GM18868 (cell line): Measurements from ENCODE around the gene EID3.

Source experiments
- ATAC-seq: cut with Tn5 transposase; IDR thresholded peaks from one replicate; pipeline ENCODE4 v1.9.1; 2021; ENCODE audit warnings: mild to moderate bottlenecking, moderate library complexity; ENCODE audit not compliant: unreplicated experiment

Gene EID3

DNA sequence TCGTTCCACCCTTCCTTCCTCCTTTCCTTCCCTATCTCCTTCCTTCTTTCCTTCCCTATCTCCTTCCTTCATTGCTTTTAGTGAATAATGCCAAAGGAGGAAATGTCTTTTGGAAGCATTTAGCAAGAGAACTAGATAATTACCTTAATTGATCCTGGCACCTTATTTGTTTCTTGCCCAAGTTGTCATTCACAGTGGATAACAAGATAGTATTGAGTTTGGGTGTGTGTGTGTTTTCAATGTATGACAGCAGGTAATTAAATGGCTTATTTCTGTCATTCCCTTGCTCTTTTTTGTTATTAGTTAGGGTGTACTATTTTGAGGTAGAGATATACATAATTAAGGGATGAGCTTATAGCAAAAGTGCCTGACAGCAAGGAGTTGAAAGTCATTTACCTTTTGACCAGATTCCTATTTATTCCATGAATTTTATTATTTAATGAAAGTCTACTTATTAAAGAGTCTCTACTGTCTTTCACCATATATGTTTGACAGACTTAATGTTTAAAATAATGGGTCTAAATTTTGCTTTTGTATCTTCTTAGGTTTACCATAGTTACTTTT, 30.2 kb downstream of the EID3 start:
- no peak for ATAC-seq

- ATAC-seq = no peak
Observed at GRCh38 chr12:104334581-104334980, 31.0 kb downstream of the EID3 start.

GRCh38 chr12:104336115-104336514, 32.6 kb downstream of the EID3 start:
- no peak for ATAC-seq

DNA sequence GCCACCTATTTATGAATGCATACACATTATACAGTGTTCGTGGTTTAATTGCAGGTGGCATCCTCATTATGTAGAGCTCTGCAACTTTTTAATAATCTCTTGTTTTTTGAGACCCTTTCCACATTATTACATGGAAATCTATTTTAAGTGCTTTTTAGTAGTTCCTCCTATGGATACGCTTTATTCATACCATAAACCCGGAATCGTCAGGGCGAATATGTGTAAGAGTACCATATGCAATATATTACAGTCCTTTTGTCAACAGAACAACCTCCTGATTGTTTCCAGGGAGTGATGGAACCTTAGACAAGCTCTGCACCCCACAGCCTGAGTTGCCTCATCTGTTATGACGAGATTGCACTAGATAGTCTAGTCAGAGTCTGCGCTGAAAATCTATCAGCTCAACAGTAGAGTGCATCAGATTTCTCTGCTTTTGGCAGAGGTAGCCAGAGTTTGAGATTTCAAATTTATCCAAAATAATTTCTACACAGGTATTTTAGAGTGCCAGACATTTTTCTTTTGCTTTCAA, 33.6 kb downstream of the EID3 start:
- no peak for ATAC-seq

- ATAC-seq = no peak
Observed at GRCh38 chr12:104339663-104340062, 36.1 kb downstream of the EID3 start.

DNA sequence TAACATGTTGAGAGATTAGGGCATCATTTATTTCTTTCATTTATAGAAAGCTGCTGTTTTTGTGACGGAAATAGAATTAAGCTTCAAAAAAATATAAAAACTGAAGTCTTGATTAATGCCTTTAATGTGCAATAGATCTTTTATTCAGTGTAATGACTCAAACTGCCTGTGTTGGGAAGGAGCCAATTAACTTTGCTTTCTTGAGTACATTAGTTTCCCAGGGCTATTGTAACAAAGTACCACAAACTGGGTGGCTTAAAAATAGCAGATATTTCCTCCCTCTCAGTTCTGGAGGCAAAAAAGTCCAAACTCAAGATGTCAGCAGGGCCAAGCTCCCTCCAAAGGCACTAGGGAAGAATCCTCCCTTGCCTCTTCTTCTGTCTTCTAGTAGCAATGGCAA, 36.6 kb downstream of the EID3 start:
- no peak for ATAC-seq

DNA sequence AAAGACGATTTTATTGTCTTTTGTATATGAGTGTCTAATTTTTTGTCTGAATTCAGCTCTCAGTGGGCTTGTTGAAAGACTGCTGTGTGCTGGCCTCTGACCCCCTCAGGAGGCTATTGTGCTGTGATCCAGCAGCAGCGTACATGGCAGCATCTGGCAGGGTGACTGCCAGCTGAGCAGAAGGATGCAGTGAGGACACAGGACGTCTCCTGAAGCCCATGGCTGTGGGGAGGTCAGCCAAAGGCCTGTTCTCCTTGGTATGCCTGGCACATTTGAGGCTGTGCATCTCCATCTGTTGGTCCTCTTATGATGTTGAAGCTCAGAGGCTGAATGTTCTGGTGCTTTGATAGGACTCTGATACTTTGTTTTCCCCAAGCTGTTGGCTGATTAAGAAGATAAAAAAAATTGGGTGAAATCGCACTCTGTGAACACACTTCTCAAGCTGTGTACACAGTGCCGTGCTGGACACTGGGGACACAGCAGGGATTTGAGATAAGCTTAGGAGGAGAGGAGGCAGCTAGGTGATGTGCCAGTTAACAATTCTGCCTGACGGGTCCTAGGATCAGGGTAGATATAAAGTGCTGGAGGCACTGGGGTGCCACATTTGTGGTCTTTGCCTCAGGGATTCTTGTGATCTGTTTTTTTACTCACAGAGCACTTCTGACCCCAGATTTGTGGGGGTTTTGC, 37.5 kb downstream of the EID3 start:
- ATAC-seq = no peak

DNA sequence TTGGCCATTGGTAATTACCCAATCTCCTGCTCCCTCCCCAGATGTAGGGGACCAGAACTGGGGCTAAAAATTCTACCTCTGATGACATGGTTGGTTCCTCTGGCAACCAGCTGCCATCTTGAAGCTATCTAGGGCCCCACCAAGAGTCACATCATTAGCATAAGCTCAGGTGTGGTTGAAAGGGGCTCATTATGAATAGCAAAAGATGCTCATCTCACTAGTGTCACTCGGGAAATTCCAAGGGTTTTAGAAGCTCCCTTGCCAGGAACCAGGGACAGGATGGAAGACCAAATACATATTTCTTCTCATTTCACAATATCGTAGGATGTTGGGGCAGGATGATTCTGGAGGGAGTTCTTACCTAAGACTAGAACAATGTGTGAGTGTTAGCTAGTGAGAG, 38.6 kb downstream of the EID3 start:
- no peak for ATAC-seq

- ATAC-seq = no peak
Observed at GRCh38 chr12:104342635-104343249, 39.2 kb downstream of the EID3 start.

- ATAC-seq = no peak
Observed at GRCh38 chr12:104344682-104345081, 41.1 kb downstream of the EID3 start.

- no peak for ATAC-seq
Observed at GRCh38 chr12:104345234-104346066, 41.9 kb downstream of the EID3 start.

GRCh38 chr12:104347374-104348075, 44.0 kb downstream of the EID3 start:
- ATAC-seq = no peak

GRCh38 chr12:104348283-104348993, 44.9 kb downstream of the EID3 start:
- ATAC-seq = no peak

- ATAC-seq = no peak
Observed at GRCh38 chr12:104348994-104349494, 45.5 kb downstream of the EID3 start.

DNA sequence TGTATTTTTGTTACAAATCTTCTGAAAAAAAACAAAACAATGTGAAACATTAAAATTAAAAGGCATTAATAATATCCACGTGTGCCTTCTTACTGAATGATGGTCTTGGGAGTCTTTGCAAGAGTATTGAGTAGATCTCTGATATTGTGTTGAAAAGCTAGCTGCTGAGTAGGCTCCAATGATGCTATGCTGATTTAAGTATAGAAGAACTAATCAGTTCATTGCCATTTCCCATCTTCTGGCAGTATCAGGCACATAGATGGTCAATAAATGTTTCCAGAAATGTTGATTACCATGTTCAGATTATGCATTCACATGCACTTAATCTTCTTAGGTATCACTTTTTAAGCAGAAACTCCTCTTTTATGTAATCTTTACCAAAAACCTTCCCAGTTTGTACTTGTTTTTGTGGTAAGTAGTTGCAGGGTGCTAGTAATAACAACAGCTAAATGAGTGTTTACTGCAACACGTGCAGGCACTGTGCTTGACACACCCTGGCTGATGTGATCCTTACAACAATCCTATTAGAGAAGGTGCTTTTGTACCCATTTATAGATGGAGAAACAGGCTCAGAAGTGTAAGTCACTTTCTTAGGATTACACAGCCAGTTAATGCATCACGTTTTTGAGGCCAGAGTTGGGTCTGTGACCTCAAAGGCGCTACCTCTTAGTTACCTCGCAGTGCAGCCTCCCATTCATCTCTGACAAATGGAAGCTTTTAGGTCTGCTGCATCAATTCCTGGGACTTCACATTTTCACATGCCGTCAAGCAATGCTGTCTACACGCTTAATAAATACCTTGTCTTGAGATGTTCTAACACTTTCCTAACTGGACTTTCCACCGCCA, 46.9 kb downstream of the EID3 start:
- no peak for ATAC-seq

DNA sequence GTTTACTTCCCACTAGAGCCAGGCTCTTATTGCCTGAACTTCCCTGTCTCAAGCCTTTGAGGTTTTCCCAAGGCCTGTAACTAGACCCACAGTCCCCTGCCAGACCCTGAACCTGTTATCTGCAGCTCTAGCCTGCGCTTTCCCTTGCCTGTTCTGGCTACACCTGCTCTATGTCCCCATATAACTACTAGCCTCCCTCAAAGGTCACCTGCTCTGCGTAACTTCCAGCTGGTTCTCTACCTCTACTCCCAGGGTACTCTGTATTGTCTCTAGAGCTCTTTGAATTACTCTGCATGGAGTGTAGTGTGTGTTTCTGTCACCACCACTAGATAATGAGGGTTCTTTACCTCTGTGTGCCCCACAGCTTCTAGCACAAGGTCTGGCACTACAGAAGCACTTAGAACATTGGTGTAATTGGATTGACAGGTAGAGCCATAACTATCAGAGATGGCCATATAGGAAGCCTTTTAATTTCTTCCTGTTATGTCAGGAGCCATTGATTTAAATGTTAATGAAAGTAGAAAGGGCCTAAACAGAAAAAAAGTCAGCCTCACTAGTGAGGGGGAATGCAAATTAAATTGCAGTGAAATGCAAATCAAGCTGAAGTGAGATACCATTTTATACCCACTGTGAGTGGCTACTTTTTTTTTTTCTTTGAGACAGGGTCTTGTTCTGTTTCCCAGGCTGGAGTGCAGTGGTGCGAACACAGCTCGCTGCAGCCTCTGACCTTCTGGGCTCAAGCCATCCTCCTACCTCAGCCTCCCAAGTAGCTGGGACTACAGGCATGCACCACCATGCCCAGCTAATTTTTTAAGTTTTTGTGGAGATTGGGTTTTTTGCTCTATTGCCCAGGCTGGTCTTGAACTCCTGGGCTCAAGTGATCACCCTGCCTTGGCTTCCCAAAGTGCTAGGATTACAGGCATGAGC, 47.8 kb downstream of the EID3 start:
- no peak for ATAC-seq

DNA sequence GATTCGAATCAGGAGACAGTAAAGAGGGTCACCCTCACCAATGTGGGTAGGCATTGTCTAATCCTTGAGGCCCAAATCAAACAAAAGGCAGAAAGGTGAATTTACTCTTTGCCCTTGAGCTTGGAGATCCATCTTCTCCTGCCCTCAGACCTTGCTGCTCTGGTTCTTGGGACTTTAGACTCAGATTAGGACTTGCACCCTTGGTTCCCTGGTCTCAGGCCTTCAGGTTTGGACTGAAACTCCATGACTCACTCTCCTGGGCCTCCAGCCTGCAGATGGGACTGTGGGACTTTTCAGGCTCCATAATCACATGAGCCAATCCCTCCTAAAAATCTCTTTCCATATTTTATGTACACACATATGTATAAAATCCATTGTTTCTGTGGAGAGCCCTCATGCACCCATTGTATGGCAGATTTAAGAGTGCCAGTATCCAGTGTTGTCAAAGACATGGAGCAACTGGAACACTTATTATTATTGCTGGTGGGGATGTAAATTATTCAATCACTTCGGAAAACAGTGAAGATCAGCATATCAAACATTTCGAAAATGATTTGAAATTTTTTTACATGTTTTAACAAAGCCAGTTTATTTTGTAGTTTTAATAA, 48.7 kb downstream of the EID3 start:
- ATAC-seq = no peak
